HG03103 (cell line): ENCODE data around the gene ZNF556.
A peak's percentile ranks its signal among the peaks of the same experiment; 100 is the strongest.

Experiments
- ATAC-seq: cut with Tn5 transposase; IDR thresholded peaks from one replicate; pipeline ENCODE4 v1.9.1; 2021; ENCODE audit warnings: low read depth; ENCODE audit not compliant: unreplicated experiment

Gene ZNF556

DNA sequence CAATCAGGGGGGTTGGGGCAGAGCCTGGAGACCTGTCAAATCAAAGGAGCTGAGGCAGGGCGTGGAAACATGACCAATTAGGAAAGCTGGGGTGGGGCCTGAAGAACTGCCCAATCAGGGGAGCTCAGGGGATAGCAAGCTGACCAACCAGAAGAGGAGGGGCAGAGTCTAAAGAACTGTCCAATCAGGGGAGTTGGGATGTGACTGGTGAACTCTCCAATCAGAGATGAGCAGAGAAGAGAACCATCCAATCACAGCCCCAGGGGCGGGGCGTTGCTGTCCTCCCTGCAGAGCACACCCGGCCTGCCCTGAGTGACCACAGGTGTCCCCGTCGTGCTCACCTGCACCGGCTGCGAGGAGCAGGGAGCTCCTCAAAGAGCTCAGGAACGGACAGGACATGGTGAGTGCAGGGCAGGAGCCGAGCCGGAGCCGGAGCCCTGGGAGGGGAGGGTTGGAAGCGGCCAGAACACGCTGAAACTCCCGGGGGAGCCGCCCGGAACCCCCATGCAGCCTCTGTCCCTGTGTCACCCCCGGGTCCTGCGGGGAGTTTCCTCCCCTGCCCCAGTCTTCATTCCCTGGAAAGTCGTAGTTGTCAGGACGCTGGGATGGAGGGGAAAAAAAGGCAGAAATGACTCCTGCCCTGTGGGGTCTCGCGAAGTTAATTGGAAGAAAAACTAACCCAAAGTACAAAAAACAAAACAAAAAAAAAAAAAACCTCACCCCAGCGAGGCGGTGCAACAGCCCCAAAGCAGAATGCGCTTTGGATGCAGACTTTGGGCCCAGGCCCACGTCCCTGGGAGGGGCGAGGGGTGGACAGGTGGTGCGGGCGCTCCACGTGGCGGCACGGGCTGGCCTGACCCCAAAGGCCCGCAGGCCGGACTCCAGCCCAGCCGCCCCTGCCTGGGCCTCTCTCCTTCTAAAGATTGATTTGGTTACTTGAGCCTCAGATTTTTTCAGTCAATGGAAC lies at the start of gene ZNF556:
Gene ZNF556 (plus strand): TSS at position 311 of the 967 bp plus-strand sequence. CDS start 87 bp downstream, at position 398.
- ATAC-seq: no peak

DNA sequence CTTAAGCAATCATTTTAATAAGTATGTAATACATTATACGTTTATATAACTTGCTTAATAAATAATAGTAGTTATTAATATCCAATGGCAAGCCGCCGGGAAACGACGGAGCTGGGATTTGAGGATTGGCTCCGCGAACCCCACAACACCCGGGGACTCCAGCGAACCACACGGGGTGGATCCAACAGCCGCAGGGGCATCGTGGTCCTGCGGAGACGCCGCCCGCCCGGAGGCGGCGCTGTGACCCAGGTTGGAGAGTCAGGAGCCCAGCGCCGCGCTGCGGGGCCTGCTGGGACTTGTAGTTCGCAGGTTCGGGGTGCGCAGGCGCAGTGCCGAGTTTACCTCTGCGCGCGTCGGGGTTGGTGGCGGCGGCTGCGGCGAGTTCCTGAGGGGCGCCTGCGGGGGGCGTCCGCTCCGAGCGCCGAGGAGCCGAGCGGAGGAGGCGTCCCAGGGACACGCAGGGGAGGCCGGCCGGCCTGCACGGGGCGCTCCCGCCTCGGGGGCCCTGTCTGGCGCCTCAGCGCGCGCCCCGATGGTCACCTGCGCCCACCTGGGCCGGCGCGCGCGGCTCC lies 47.5 kb upstream of the ZNF556 start, which contains the start of gene ZNF554:
Gene ZNF554 (plus strand): TSS at position 329 of the 572 bp plus-strand sequence. CDS start 204 bp downstream, at position 533.
- peak; percentile 72 for ATAC-seq

DNA sequence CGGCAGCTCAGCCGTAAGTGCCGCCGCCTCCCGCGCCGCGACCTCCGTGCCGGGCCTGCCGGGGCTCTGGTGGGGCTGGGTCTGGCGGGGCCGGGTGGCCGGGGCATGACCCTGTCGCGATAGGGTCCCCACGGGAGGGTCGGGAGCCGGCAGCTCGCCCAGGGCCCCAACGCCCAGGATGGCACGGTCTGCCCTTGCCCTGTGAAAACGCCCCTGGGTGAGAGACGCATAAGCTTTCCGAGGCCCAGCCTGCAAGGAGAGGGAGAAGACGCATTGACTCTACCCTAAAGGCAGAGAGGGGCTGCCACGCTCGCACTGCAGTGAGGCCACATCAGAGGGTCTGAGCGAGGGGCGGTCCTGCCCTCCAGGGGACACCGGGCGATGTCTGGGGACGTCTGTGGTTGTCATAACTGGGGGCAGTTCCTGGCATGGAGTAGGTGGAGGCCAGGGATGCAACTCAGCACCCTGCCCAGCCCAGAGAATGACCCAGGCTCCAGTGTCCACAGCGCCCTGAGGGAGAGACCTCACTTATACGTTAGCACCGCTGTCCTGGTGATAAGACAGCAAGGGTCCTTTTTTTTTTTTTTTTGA lies 46.9 kb upstream of the ZNF556 start:
- ATAC-seq: no peak

DNA sequence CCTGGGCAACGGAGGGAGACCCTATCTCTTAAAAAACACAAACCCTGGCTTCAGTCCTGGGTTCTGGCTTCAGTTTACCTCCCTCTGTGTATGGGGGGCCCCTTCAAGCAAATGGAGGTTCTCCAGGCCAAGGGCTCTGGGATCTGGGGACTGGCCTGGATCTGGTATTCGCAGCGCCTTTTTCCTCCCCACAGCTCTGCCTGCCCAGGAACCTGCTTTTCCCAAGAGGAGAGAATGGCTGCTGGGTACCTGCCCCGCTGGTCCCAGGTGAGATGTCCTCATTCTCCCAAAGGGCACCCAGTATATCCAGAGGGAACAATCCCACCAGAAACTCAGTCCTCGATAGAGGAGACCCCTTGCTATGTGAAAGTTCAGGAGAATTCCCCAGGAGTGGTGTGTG lies 44.3 kb upstream of the ZNF556 start:
- ATAC-seq: no peak

DNA sequence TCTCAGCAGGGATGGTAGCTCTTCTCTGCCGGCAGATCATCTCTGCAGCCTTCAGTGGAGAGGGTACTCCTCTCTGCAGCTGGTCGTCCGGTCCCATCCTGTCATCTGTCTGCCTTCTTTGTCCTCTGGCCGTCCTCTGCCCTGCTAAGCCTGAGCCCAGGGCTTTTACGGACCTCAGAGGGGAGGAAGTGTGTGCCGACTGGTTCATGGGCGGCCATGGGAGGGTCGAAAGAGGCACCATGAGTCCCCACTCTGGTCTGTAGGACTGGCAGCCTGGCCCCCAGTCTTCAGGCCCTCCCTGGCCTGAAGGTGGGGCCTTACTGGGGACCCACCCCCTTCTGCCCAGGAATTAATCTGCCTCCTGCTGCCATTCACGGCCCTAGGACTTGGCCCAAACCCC lies 43.5 kb upstream of the ZNF556 start:
- ATAC-seq: no peak

DNA sequence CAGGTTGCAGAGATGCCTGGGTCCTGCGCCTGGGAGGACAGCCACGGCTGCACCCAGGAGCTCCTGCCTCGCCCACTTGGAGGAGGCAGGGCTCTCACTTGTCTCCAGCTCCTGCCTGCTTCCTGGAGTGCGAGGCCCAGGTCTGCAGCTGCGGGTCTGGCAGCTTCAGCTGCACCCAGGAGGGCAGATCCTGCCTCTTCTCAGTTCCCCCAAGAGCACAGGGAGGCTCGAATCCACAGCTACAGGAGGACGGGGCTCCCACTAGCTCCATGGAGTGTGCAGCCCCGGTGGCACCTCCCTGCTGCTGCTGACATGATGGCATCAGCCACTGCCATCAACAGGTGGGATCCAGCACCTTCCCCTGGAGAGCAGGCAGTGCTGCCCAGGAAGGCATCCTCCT lies 43.0 kb upstream of the ZNF556 start:
- no peak for ATAC-seq

DNA sequence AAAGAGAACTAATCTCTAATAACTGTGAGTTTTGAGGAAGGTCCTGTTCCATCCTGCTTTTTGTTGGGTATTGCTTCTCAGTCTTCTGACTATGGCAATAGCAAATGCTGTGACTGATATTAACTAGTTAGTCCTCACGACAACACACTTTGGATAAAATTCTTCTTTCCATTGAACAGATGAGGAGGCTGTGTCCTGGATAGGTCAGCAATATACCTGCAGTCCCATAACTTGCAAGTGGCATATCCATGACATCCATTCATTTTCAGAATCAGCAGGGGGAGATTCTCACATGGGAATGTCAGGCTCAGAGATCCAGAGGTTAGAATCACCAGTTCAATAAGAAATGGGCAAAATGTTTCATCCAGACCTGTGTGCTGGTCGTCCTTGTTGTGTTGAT lies 40.1 kb upstream of the ZNF556 start:
- no peak for ATAC-seq

DNA sequence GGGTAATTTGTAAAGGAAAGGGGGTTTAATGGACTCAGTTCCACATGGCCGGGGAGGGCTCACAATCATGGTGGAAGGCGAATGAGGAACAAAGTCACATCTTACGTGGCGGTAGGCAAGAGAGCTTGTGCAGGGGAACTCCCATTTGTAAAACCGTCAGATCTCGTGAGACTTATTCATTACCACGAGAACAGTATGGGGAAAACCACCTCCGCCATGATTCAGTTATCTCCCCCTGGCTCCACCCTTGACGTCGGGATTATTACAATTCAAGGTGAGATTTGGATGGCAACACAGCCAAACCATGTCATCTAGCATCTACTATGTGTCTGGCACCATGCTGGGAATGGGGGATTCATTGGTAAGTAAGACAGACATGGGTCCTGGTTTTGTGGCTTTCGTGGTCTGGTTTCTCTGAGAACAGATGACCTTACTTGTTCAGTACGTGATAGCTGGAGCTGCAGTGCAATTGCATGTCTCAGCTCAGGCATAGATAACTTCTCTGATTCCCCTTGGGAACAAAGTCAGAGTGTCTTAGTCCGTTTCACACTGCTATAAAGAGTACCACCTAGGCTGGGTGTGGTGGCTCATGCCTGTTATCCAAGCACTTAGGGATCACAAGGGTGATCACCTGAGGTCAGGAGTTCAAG lies 39.2 kb upstream of the ZNF556 start:
- no peak for ATAC-seq

DNA sequence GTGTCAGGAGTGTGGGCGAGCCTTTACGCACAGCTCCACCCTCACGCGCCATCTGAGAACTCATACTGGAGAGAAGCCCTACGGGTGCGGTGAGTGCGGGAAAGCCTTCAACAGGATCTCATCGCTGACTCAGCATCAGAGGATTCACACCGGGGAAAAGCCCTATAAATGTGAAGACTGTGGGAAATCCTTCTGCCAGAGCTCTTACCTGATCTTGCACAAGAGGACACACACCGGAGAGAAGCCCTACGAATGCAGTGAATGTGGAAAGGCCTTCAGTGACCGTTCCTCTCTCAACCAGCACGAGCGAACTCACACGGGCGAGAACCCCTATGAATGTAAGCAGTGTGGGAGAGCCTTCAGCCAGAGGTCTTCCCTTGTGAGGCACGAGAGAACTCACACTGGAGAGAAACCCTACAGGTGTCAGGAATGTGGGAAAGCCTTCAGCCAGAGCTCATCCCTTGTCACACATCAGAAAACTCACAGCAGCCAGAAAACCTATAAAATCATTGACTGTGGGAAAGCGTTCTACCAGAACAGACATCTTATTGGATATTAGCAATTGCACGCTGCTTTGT lies 32.8 kb upstream of the ZNF556 start:
- ATAC-seq: no peak

DNA sequence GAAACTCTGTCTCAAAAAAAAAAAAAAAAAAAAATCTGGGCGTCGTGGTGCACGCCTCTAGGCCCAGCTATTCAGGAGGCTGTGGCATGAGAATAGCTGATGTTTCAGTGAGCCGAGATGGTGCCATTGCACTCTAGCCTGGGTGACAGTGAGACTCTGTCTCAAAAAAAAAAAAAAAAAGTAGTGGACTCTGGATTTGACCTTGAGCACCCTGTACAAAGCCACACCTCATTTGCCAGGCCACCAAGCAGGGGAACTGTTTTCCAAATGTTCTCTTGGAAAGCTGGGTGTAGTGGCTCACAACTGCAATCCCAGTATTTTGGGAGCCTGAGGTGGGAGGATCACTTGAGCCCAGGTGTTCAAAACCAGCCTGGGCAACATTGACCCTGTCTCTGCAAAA lies 29.7 kb upstream of the ZNF556 start:
- no peak for ATAC-seq

DNA sequence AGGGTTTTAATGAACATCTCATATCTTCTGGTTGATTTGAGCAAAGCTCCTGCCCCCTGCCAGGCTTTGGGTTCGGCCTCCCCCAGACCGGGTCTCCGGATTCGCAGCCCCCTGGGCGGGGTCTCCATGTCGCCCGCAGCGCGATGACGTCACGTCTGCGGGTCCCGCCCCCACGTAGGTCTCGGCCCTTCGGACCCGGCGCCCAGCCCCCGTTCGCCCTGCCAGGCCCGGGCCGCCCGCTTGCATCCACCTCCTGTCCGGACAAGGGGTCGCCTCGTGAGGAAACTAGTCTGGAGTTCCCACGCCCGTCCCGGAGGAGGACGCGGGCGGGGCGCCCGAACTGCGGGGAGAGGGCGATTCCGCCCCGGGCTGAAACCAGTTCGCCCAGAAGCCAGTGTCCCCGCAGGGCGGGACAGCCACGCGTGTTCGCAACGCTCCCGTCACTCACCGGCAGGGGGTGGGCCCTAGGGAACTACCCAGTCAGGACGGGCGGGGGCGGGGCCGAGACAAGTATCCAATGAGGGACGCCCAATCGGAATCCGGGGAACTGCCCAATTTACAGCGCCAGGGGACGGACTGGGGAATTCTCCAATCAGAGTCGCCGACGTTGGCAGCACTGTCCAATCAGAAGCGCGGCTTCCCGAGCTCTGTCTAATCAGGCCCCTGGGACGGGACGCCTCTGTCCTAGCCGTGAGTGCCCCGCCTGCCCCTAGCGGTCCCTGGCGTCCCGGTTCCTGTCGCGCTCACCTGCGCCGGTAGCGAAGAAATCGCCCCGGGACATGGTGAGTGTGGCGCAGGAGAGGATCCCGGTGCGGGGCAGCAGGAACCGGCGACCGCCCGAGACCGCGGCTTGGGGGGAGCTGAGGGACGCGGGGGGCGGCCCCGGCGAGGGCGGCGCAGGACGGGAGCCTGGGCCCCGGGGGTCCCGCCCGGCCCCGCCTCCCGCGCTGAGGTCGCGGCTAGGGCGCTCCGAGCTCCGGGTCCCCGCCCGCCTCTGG lies 26.0 kb upstream of the ZNF556 start, which contains the start of gene ZNF555:
Gene ZNF555 (plus strand): TSS at position 682 of the 998 bp plus-strand sequence. CDS start 98 bp downstream, at position 780.
- peak; percentile 89 for ATAC-seq

DNA sequence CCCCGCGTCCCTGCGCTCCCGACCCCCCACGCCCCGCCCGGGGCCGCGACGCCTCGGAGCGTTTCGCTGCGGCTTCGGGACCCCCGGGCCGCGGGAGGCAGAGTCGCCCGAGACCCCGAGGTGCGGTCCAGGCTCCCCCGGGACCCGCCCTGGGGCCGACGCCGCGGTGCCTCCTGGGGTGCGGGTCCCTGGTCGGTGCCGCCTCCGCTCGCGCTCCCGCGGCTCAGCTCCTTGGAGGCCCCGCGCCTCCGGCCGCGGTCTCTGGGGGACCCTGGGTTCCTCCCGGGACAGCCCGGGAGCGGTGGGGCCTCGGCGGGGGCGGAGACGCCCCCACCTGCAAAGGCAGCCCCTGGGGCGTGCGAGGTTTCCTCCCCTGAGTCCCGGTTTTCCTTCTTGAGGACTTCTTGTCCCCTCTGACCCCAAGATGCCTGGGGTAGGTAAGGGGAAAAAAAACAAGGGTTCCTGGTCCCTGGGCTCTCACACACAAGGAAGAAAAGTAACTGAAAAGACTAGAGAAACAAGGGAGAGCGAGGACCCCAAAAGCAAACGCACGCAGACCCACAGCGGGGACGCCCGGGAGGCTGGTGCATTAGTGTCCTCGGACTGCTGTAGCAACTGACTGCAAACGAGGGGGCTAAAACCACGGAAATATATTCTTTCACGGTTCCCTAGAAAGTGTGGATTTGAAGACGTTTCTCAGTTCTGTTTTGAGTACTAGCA lies 25.1 kb upstream of the ZNF556 start:
- ATAC-seq: peak; percentile 8

DNA sequence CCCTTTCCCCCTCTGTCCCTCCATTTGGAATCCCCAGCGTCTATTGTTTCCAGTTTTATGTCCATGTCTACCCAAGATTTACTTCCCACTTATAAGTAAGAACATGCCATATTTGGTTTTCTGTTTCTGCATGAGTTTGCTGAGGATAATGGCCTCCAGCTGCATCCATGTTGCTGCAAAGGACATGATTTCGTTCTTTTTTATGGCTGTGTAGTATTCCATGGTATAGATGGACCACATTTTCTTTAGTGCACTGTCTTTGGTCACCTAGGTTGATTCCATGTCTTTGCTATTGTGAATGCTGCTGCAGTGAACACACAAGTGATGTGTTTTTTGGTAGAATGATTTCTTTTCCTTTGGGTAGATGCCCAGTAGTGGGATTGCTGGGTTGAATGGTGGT lies 22.0 kb upstream of the ZNF556 start:
- ATAC-seq: no peak

DNA sequence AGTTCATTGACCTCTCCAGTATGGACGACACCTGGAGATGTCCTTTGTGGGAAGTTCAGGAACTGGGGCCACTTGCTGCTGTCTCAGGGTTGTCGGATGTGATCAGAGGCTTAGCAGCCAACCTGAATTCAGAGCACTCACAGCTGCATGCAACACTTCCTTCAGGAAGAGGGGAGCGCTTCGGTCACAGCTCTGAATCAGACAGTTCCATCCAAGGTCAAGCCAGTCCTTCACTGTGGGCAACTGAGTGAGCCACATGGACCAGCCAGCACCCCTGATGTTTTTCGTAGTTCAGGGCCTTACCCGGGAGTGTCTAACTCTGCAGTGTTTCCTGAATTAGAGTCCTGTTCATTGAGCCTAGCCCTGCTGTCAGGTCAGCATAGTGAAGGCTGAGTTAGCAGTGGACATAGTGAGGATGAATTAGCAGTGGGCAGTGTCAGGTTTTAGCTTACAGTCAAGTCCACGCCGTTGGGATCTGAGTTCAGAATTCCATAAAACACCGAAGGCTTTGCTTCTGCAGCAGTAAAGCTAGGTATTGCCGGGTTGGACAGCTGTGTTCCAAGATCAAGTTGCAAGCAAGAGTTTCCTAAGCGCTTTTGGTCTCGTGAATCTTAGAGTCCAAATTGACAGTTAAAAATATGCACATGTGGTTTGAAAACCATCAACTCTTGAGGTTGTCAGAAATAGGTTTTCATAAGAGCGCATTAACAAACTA lies 20.8 kb upstream of the ZNF556 start:
- ATAC-seq: no peak

DNA sequence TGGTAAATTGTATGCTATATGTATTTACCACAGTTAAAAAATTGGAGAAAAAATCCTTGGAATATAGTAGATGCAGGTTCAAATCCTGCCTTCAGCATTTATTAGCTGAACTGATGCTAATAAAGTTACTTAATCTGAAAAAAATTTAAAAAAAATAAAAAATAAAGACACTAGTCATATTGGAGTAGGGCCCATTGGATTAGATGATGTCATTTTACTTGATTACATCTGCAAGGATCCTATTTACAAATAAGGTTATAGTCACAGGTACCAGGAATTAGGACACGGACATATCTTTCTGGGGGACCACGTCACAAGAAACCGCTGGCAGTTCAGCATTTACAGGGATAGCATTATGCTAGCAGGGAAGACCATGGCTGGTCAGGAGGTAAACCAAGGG lies 19.6 kb upstream of the ZNF556 start:
- no peak for ATAC-seq

DNA sequence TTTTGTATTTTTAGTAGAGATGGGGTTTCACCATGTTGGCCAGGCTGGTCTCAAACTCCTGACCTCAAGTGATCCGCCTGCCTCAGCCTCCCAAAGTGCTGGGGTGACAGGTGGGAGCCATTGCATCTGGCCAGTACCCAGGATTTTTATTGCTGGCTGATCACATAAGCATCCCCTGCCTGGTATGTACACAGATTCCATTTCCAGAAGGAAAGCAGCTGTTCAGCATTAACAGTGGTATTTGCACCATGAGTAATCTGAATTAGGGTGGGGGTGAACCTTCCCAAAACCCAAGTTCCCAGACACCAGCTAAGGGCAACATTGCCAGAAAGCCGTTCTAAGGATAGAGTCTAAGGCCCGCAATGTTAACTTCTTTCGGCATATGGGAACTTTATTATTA lies 18.5 kb upstream of the ZNF556 start:
- no peak for ATAC-seq

DNA sequence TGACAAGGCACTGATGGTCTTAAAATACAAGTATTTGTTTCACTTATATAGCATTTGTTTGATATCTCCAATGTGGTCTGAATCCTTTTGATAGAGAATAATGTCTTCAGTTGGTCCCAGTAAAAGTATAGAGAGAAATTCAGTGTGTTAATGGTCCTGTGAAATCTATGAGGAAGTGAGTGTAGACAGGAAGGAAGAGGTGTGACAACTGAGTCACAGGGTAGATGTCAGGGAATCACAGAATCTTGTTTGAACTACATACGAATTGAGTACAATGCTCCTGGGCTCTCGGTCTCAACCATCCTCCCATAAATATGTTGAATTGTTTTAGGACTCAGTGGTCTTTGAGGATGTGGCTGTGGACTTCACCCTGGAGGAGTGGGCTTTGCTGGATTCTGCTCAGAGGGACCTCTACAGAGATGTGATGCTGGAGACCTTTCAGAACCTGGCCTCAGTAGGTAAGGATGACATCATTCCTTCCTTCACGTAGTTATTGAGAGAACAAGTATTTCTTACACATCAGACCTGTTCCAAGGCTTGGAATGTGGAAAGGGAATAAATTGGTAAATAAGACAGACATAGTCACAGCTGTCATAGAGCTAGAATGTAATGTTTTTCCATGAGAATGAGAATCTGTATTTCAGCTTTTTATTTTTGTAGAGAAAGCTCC lies 16.7 kb upstream of the ZNF556 start:
- ATAC-seq: no peak
